Measurements from ENCODE around the gene ATP23. TPM values are rescaled to one million over a fixed set of nuclear protein-coding genes. Genes with fewer than 3 reads are reported as not detected.

The ATP23 gene
- total RNA-seq, 1 donor from 2014 or later: 3.4 TPM

DNA sequence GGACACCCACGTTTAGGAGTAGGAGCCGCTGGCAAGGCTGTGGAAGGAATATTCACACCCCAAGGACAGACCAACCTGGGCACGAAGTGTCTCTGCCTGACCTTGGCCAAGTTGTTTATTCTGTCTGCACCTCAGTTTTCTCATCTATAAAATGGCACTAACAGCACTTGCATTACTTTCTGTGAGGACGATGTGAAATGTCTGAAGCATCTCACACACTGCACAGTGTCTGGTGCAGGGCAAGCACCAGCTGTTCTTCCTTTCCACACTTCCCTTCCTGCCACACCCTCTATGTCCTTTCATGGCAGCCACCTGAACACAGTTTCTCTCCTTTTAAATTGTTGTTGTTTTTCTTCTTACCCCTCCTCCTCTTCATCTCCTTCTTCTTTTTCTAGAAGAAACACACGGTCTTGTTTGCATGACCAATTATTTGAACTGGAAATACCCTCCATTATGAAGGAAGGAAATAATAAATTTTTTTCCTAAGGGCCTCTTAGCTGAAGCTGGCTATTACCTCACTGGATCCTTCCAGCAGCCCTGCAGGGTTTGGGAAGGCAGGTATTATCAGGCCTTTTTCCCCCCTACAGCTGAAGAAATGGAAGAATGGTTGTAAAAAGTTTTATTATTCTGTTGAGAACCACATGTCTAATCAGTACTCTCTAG, 42.9 kb upstream of the ATP23 start:
- Mint-ChIP-seq H3K27me3 (ENCODE audit: low read depth, unreplicated experiment) (no peaks in the 10 kb centered on the region), H3K4me3 (ENCODE audit: unreplicated experiment) (peak overlapping the region; percentile 10), H3K27ac (ENCODE audit: unreplicated experiment) (no peak overlapping the region), H3K36me3 (ENCODE audit: low read depth, unreplicated experiment) (no peaks in the 10 kb centered on the region), H3K4me1 (ENCODE audit: low read depth, unreplicated experiment) (peaks cover 44% of the 10 kb centered on the region), H3K9me3 (ENCODE audit: unreplicated experiment) (no peaks in the 10 kb centered on the region)
- Histone ChIP-seq H3K4me1 (ENCODE audit: insufficient read depth, low read length) (peaks cover 39% of the 10 kb centered on the region), H3K9me3 (ENCODE audit: insufficient read depth, low read depth, low read length) (no peaks in the 10 kb centered on the region), H3K4me2 (ENCODE audit: low read length) (peak overlapping the region; percentile 54), H3K27ac (ENCODE audit: low read depth, low read length) (no peak overlapping the region), H4K20me1 (ENCODE audit: insufficient read depth, low read length) (no peaks in the 10 kb centered on the region), H2AFZ (ENCODE audit: low read depth, low read length) (no peak overlapping the region), H3K27me3 (ENCODE audit: insufficient read depth, low read length) (no peaks in the 10 kb centered on the region), H3K79me2 (ENCODE audit: insufficient read depth, low read length) (no peaks in the 10 kb centered on the region), H3K9ac (ENCODE audit: low read length) (no peak overlapping the region), H3K4me3 (ENCODE audit: insufficient read depth, low read depth, low read length) (no peak overlapping the region), H3K36me3 (ENCODE audit: insufficient read depth, low read length) (no peaks in the 10 kb centered on the region)
- FAIRE-seq: no peak
- TF ChIP-seq, protein P1, sequence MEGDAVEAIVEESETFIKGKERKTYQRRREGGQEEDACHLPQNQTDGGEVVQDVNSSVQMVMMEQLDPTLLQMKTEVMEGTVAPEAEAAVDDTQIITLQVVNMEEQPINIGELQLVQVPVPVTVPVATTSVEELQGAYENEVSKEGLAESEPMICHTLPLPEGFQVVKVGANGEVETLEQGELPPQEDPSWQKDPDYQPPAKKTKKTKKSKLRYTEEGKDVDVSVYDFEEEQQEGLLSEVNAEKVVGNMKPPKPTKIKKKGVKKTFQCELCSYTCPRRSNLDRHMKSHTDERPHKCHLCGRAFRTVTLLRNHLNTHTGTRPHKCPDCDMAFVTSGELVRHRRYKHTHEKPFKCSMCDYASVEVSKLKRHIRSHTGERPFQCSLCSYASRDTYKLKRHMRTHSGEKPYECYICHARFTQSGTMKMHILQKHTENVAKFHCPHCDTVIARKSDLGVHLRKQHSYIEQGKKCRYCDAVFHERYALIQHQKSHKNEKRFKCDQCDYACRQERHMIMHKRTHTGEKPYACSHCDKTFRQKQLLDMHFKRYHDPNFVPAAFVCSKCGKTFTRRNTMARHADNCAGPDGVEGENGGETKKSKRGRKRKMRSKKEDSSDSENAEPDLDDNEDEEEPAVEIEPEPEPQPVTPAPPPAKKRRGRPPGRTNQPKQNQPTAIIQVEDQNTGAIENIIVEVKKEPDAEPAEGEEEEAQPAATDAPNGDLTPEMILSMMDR (IDR thresholded peaks at IDR 0.05; ENCODE audit: insufficient read depth, low read depth, low read length): no peak
- TF ChIP-seq EZH2 (IDR thresholded peaks at IDR 0.05; ENCODE audit: insufficient read depth, low read length): no peak
- DNase-seq (ENCODE audit: low read depth): no peak

DNA sequence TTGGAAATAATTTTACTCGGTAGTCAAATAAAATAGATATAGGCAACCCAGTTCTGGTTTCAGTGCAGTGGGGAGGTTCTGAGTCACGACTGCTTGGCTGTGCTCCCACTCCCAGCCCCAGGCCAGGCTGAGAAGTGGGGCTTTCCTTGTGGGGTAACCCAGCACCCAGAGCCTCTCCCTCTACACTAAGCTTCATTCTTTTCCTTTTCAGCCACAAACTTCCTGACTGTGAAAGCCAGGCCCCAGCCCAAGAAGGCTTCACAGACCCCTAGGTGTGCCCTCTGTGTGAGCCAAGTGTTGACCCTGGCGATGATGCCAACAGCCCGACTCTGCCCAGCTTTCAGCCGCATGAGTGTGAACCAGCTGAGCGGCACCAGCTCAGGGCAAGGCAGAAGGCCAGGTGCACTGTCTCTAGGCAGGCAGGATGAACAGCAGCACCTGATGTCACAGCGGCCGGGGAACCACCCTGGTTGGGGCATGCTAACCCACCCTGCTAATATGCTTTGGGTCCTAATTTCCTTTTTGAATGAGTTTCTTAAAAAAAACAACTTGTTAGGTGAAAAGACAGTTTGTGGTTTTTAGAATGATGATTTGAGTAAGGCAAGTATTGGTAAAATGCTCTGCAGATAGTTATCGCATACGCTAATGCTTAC, 42.2 kb upstream of the ATP23 start:
- Mint-ChIP-seq H3K4me1 (ENCODE audit: low read depth, unreplicated experiment) (peaks cover 37% of the 10 kb centered on the region), H3K36me3 (ENCODE audit: low read depth, unreplicated experiment) (no peaks in the 10 kb centered on the region), H3K4me3 (ENCODE audit: unreplicated experiment) (no peak overlapping the region), H3K9me3 (ENCODE audit: unreplicated experiment) (no peaks in the 10 kb centered on the region), H3K27ac (ENCODE audit: unreplicated experiment) (no peak overlapping the region), H3K27me3 (ENCODE audit: low read depth, unreplicated experiment) (no peaks in the 10 kb centered on the region)
- H3K27me3 ChIP-seq (ENCODE audit: insufficient read depth, low read length): no peaks in the 10 kb centered on the region
- H2AFZ ChIP-seq (ENCODE audit: low read depth, low read length): peak overlapping the region; percentile 23
- no peaks in the 10 kb centered on the region for H4K20me1 ChIP-seq (ENCODE audit: insufficient read depth, low read length)
- DNase-seq (ENCODE audit: low read depth) (peak; percentile 65), FAIRE-seq (no peak)
- peak overlapping the region; percentile 54 for H3K4me2 ChIP-seq (ENCODE audit: low read length)
- peak overlapping the region; percentile 10 for H3K27ac ChIP-seq (ENCODE audit: low read depth, low read length)
- peak overlapping the region; percentile 29 for H3K9ac ChIP-seq (ENCODE audit: low read length)
- H3K9me3 ChIP-seq (ENCODE audit: insufficient read depth, low read depth, low read length): no peaks in the 10 kb centered on the region
- H3K36me3 ChIP-seq (ENCODE audit: insufficient read depth, low read length): no peaks in the 10 kb centered on the region
- no peak overlapping the region for H3K4me3 ChIP-seq (ENCODE audit: insufficient read depth, low read depth, low read length)
- TF ChIP-seq, protein P1 (IDR thresholded peaks at IDR 0.05; ENCODE audit: insufficient read depth, low read depth, low read length): no peak
- no peak for TF ChIP-seq EZH2 (IDR thresholded peaks at IDR 0.05; ENCODE audit: insufficient read depth, low read length)
- H3K79me2 ChIP-seq (ENCODE audit: insufficient read depth, low read length): no peaks in the 10 kb centered on the region
- peaks cover 32% of the 10 kb centered on the region for H3K4me1 ChIP-seq (ENCODE audit: insufficient read depth, low read length)

DNA sequence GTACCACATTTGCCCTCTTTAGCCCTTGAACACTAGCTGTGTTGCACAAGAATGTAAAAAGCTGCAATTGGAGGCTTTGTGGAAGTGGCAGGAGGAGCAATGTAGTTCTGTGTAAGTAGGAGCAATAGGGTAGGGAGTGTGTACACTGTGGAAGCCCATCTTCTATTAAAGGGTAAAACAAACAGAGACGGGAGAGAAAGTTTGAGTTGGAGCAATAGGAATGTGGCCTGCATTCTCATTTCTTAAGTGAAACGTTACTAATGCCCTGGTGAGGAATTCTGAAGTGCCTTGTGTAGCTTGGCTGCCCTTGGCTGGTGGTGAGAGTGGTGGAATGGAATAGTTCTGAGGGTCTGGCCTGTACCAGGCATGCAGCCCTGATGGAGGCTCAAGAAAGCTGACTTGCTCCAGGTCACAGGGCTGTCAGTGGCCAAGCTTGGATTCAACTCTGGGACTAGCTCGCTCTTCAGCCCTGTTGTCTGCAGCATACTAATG, 38.8 kb upstream of the ATP23 start:
- H2AFZ ChIP-seq (ENCODE audit: low read depth, low read length): peak overlapping the region; percentile 9
- no peaks in the 10 kb centered on the region for H3K36me3 ChIP-seq (ENCODE audit: insufficient read depth, low read length)
- H3K4me3 ChIP-seq (ENCODE audit: insufficient read depth, low read depth, low read length): no peak overlapping the region
- no peak overlapping the region for H3K9ac ChIP-seq (ENCODE audit: low read length)
- Mint-ChIP-seq H3K4me1 (ENCODE audit: low read depth, unreplicated experiment) (peaks cover 17% of the 10 kb centered on the region), H3K27me3 (ENCODE audit: low read depth, unreplicated experiment) (no peaks in the 10 kb centered on the region), H3K4me3 (ENCODE audit: unreplicated experiment) (no peak overlapping the region), H3K36me3 (ENCODE audit: low read depth, unreplicated experiment) (no peaks in the 10 kb centered on the region), H3K9me3 (ENCODE audit: unreplicated experiment) (no peaks in the 10 kb centered on the region), H3K27ac (ENCODE audit: unreplicated experiment) (peak overlapping the region; percentile 41)
- no peaks in the 10 kb centered on the region for H3K79me2 ChIP-seq (ENCODE audit: insufficient read depth, low read length)
- no peak overlapping the region for H3K4me2 ChIP-seq (ENCODE audit: low read length)
- TF ChIP-seq, protein P1 (IDR thresholded peaks at IDR 0.05; ENCODE audit: insufficient read depth, low read depth, low read length): no peak
- TF ChIP-seq EZH2 (IDR thresholded peaks at IDR 0.05; ENCODE audit: insufficient read depth, low read length): no peak
- FAIRE-seq: no peak
- no peak overlapping the region for H3K27ac ChIP-seq (ENCODE audit: low read depth, low read length)
- peaks cover 14% of the 10 kb centered on the region for H3K4me1 ChIP-seq (ENCODE audit: insufficient read depth, low read length)
- no peaks in the 10 kb centered on the region for H4K20me1 ChIP-seq (ENCODE audit: insufficient read depth, low read length)
- peaks cover 3% of the 10 kb centered on the region for H3K27me3 ChIP-seq (ENCODE audit: insufficient read depth, low read length)
- H3K9me3 ChIP-seq (ENCODE audit: insufficient read depth, low read depth, low read length): no peaks in the 10 kb centered on the region
- peak; percentile 17 for DNase-seq (ENCODE audit: low read depth)

Data from astrocyte (in vitro differentiated cells and primary cell).